ENCODE measurements around the gene KIAA0930.

The KIAA0930 gene

DNA sequence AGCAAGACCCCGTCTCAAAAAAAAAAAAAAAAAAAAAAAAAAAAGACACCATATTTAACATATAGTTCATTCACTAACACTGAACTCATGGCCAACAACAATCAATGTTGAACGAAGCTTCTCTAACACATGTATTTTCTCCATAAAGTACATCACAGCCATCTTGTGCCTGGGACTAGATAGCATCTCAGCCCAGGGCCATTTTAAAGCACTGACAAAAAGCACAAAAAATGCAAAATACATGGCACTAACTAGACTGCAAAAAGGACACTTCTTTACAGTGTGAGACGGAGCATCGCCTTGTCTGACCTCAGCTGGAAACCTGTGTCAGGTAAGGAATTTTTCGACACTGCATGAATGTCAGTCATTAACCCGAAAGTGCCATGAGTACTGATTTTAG, 23.3 kb downstream of the KIAA0930 start:
- in situ Hi-C loops (cut with HindIII; ENCODE audit: low sequenced_read_pairs) = no loop called here
- H3K4me3 ChIP-seq (ENCODE audit: low read depth, low read length) = no peak overlapping the region
- TF ChIP-seq CTCF (IDR thresholded peaks at IDR 0.05; ENCODE audit: low read depth, low read length) = no peak

DNA sequence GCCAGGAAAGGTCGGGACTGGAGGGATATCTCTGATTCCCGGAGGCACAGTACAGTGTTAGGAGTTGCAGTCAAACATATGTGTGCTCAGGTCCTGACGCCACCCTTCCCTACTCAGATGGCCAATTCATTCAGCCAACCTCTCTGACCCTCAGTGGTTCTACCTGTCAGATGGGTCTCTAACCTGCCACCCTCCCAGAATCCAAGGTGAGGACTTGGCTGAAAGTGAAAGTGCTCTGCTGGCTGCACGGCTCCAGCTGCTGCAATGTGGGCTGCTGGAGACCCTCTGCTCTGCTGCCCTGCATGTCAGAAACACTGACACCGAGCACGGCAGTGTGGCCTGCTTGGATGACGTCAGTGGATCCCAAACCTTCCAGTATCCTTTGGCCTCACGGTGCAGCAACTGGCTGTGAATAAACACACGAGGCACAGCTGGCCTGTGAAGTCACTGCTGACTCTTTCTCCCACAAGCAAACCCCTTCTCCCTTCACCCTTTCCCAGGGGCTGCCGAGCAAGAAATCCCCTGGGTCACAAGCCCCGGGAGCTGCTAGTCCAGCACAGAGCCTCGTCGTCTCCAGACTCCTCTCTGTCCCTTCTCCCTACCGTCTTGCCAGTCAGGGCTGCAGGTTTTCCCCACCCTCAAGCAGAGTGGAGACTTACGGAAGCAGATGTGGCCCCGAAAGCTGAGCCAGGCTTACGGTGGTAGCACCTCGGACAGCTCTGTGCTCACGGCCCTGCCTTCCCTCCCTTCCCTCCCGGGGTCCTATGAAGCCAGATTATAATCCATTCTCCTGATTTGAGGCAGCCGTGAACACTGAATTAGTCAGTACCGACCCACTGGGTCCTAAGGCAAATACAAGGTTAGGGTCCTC, 24.3 kb downstream of the KIAA0930 start:
- no peak overlapping the region for H3K4me3 ChIP-seq (ENCODE audit: low read depth, low read length)
- in situ Hi-C loops (cut with HindIII; ENCODE audit: low sequenced_read_pairs) = no loop called here
- TF ChIP-seq CTCF (IDR thresholded peaks at IDR 0.05; ENCODE audit: low read depth, low read length) = no peak
- DNase-seq (ENCODE audit: low read depth, low spot score) = peak; percentile 43

More for the DNA sequence above, 23.3 kb downstream of the KIAA0930 start:
- no peak for DNase-seq (ENCODE audit: low read depth, low spot score)

DNA sequence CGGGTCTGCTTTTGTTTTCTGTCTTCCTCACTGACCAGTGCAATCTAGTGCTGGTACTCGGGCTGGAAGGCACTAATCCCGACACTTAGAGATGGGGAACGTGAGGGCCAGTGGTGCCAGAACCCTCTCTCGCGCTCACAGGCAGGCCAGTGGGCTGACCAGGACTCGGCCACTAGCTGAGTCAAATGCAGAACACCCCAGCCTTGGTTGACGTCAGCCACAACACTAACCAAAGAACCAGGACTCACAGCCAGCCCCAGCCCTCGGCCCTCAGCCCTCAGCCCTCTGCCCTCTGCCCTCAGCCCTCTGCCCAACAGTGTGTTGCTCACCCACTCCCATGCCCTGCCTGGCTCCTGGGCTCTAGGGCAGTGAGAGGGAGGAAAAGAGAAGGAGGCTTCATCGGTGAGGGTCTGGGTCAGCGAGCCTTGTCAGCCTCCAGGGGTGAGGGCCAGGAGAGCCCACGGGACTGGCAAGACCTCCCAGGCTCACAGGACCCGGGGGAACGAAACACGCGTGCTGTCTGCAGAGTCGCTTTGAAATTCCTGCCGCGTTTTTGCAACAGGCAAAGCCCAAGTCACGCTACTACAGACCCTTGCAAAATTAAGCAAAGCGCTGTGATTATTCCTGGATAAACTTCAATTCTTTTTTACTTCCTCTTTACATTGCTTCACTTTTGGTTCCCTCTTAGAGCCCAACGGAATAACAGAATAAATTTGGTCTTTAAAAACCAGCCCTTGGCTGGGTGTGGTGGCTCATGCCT, 27.5 kb downstream of the KIAA0930 start:
- H3K4me3 ChIP-seq (ENCODE audit: low read depth, low read length) = peak overlapping the region; percentile 23
- in situ Hi-C loops (cut with HindIII; ENCODE audit: low sequenced_read_pairs) = no loop called here
- peak; percentile 53 for DNase-seq (ENCODE audit: low read depth, low spot score)
- TF ChIP-seq CTCF (IDR thresholded peaks at IDR 0.05; ENCODE audit: low read depth, low read length) = no peak

DNA sequence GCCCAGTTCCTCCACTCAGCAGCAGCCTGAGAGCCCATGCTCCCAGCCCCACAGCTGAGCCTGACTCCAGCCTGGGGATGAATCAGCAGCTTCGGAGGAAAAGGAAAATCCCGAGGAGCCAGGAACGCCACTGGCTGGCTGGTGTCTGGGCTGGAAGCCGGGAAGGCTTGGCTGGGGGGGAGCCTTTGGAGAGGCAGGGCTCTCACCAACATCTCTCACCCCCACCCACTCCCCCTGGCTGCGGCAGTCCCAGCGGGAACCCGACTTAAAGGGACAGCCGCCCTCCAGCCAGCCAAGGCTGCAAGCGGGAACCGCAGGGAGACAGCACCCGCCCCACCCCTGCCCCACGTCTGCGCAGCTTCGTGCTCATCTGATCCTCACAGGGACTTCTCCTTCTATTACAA, 28.4 kb downstream of the KIAA0930 start:
- TF ChIP-seq CTCF (IDR thresholded peaks at IDR 0.05; ENCODE audit: low read depth, low read length) = no peak
- in situ Hi-C loops (cut with HindIII; ENCODE audit: low sequenced_read_pairs) = no loop called here
- DNase-seq (ENCODE audit: low read depth, low spot score) = peak; percentile 93
- peak overlapping the region; percentile 23 for H3K4me3 ChIP-seq (ENCODE audit: low read depth, low read length)

DNA sequence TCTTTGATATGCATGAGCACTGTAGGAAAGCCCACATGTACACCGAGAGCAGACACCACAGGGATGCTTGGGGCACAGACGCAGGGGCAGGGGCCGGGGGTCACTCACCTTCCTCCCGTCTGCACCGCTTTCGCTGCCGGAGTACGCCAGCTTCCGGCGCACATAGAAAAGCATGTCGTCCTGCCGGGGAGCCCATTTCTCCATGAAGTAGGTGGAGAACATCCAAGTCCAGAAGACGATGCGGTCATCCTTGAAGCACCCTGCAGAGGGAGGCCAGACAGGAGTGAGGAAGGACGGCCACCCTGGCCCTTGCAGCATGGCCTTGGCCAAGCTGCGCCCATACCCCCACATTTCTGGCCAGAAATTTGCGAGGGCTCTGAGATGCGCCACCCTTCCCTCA, 28.8 kb downstream of the KIAA0930 start:
- no peak for DNase-seq (ENCODE audit: low read depth, low spot score)
- peak overlapping the region; percentile 23 for H3K4me3 ChIP-seq (ENCODE audit: low read depth, low read length)
- TF ChIP-seq CTCF (IDR thresholded peaks at IDR 0.05; ENCODE audit: low read depth, low read length) = no peak
- in situ Hi-C loops (cut with HindIII; ENCODE audit: low sequenced_read_pairs) = no loop called here

DNA sequence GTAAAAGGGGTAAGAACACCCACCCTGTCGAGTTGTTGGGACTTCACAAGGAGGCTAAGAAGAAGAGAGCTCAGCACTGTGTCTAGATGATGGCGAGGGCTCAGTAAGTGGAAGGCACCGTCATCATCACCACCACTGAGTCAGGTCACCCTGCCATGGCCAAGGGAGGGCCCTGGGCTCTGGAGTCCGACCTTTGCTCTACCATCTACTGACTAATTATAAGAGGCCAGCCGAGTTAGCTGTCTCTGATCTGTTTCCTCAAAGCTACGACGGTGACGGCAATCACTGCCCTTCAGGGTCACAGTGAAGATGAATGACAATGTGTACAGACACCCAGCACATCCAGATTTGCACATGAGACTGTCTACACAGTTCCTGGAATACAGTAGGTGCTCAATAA, 29.3 kb downstream of the KIAA0930 start:
- no peak for TF ChIP-seq CTCF (IDR thresholded peaks at IDR 0.05; ENCODE audit: low read depth, low read length)
- in situ Hi-C loops (cut with HindIII; ENCODE audit: low sequenced_read_pairs) = no loop called here
- no peak for DNase-seq (ENCODE audit: low read depth, low spot score)
- no peak overlapping the region for H3K4me3 ChIP-seq (ENCODE audit: low read depth, low read length)

Data from astrocyte of the spinal cord (primary cell).